Activated CD8-positive, alpha-beta memory T cell treated with anti-CD3 and anti-CD28 coated beads for 24 hours (primary cell): ENCODE results near the gene CCDC50.

Source experiments
- DNase-seq: peaks from one replicate; pipeline ENCODE4 v3.0.0-alpha.2; 2020

The CCDC50 gene

GRCh38 chr3:191352014-191352413 lies 22.8 kb downstream of the CCDC50 start:
- DNase-seq = no peak

GRCh38 chr3:191353022-191353777 lies 24.0 kb downstream of the CCDC50 start:
- no peak for DNase-seq

- DNase-seq = no peak
Measured at GRCh38 chr3:191355406-191355805, 26.2 kb downstream of the CCDC50 start.

GRCh38 chr3:191356631-191357439 lies 27.6 kb downstream of the CCDC50 start:
- no peak for DNase-seq

- no peak for DNase-seq
Measured at GRCh38 chr3:191357909-191358308, 28.7 kb downstream of the CCDC50 start.

- DNase-seq = no peak
Measured at GRCh38 chr3:191358929-191359328, 29.7 kb downstream of the CCDC50 start.

- no peak for DNase-seq
Measured at GRCh38 chr3:191360620-191361019, 31.4 kb downstream of the CCDC50 start.

GRCh38 chr3:191361456-191361855 lies 32.3 kb downstream of the CCDC50 start:
- no peak for DNase-seq

- DNase-seq = no peak
Measured at GRCh38 chr3:191362037-191362436, 32.8 kb downstream of the CCDC50 start.

GRCh38 chr3:191362524-191363090 lies 33.4 kb downstream of the CCDC50 start:
- DNase-seq = no peak

GRCh38 chr3:191363221-191363620 lies 34.0 kb downstream of the CCDC50 start:
- DNase-seq = no peak

- no peak for DNase-seq
Measured at GRCh38 chr3:191366675-191367074, 37.5 kb downstream of the CCDC50 start.

- no peak for DNase-seq
Measured at GRCh38 chr3:191368755-191369615, 39.8 kb downstream of the CCDC50 start.

- DNase-seq = no peak
Measured at GRCh38 chr3:191369616-191370010, 40.4 kb downstream of the CCDC50 start.

- DNase-seq = no peak
Measured at GRCh38 chr3:191372122-191372521, 42.9 kb downstream of the CCDC50 start.

GRCh38 chr3:191373327-191373726 lies 44.1 kb downstream of the CCDC50 start:
- DNase-seq = no peak

- no peak for DNase-seq
Measured at GRCh38 chr3:191376516-191377141, 47.4 kb downstream of the CCDC50 start.

- DNase-seq = no peak
Measured at GRCh38 chr3:191378142-191378812, 49.1 kb downstream of the CCDC50 start.

- DNase-seq = no peak
Measured at GRCh38 chr3:191379446-191379845, 50.3 kb downstream of the CCDC50 start.

- DNase-seq = no peak
Measured at GRCh38 chr3:191380001-191380400, 50.8 kb downstream of the CCDC50 start.

- no peak for DNase-seq
Measured at GRCh38 chr3:191381303-191381702, 52.1 kb downstream of the CCDC50 start.

GRCh38 chr3:191382661-191383060 lies 53.5 kb downstream of the CCDC50 start:
- no peak for DNase-seq
